H1 (cell line): ENCODE data around the gene SV2B. TPM values are rescaled to one million over a fixed set of nuclear protein-coding genes. Genes with fewer than 3 reads are reported as not detected.

Source experiments
- CTCF ChIA-PET: fragments of 300-600 bp; sonication (Branson Sonifier 250); formaldehyde crosslinking; loops from one replicate; lab custom pipeline; 2021; ENCODE audit not compliant: partially characterized antibody; lab: Charles Lee
- POLR2A ChIA-PET: fragments of 300-600 bp; sonication (Branson Sonifier 250); formaldehyde crosslinking; loops from one replicate; lab custom pipeline; 2021; ENCODE audit warnings: inconsistent platforms; ENCODE audit not compliant: partially characterized antibody; lab: Charles Lee
- DNase-seq, 2 experiments: peaks; one replicate each; pipeline versions ENCODE4 v3.0.0 to v3.0.0-alpha.2; 2010 to 2022; ENCODE audit warnings: low spot score in 2 of 2, low read depth in 1 of 2, mixed read lengths in 1 of 2
- FAIRE-seq: peaks from 2 replicates; lab custom pipeline; 2011; peaks lifted over from hg19 to GRCh38; lab: Jason Lieb, UNC
- H2AFZ ChIP-seq: 2 replicates; pipeline ENCODE4 v1.8.1; 2012; ENCODE audit warnings: low read length, inconsistent platforms
- H2AK5ac ChIP-seq: 2 replicates; pipeline ENCODE4 v1.6.1; 2013; ENCODE audit warnings: low read depth, low read length
- H2BK120ac ChIP-seq: replicated peaks from 2 replicates; pipeline ENCODE3; 2013; ENCODE audit warnings: low read depth, low read length, inconsistent platforms
- H2BK12ac ChIP-seq: 2 replicates; pipeline ENCODE4 v1.6.1; 2013; ENCODE audit warnings: low read depth, low read length
- H2BK15ac ChIP-seq: 2 replicates; pipeline ENCODE4 v1.6.1; 2013; ENCODE audit warnings: low read length
- H2BK20ac ChIP-seq: 2 replicates; pipeline ENCODE4 v1.6.1; 2013; ENCODE audit warnings: low read length
- H2BK5ac ChIP-seq: 2 replicates; pipeline ENCODE4 v1.6.1; 2013; ENCODE audit warnings: low read depth, low read length
- H3K14ac ChIP-seq: 2 replicates; pipeline ENCODE4 v1.6.1; 2013; ENCODE audit warnings: inconsistent platforms; ENCODE audit not compliant: insufficient read length
- H3K18ac ChIP-seq: 2 replicates; pipeline ENCODE4 v1.6.1; 2013; ENCODE audit warnings: low read length; ENCODE audit errors: extremely low read depth
- H3K23ac ChIP-seq: 2 replicates; pipeline ENCODE4 v1.6.1; 2013; ENCODE audit warnings: inconsistent platforms; ENCODE audit not compliant: insufficient read length
- H3K23me2 ChIP-seq: 2 replicates; pipeline ENCODE4 v1.6.1; 2013; ENCODE audit warnings: low read depth, low read length
- H3K27ac ChIP-seq: 2 replicates; pipeline ENCODE4 v1.6.1; 2011; ENCODE audit warnings: low read depth, low read length, inconsistent platforms
- H3K27me3 ChIP-seq, 4 experiments: replicated peaks in 1 of 4; 1 replicate in 1 of 4; 2 replicates in 3 of 4; pipeline versions ENCODE4 v1.6.1 to v1.8.1; 2011 to 2013; ENCODE audit warnings: low read length in 3 of 4, mild to moderate bottlenecking in 3 of 4, inconsistent platforms in 2 of 4, mixed read lengths in 2 of 4, moderate library complexity in 1 of 4; ENCODE audit not compliant: control insufficient read depth in 3 of 4, insufficient read depth in 3 of 4; ENCODE audit errors: extremely low read depth in 1 of 4
- H3K36me3 ChIP-seq, 4 experiments: 2 replicates each; pipeline versions ENCODE4 v1.6.1 to v1.8.1; 2011 to 2013; ENCODE audit warnings: mild to moderate bottlenecking in 4 of 4, low read length in 3 of 4, moderate library complexity in 2 of 4, control low read depth in 1 of 4, inconsistent platforms in 1 of 4; ENCODE audit not compliant: insufficient read depth in 4 of 4, control insufficient read depth in 2 of 4
- H3K4ac ChIP-seq: replicated peaks from 2 replicates; pipeline ENCODE3; 2013; ENCODE audit warnings: low read length, low read depth, mixed read lengths, inconsistent platforms; ENCODE audit not compliant: insufficient read length
- H3K4me1 ChIP-seq, 4 experiments: replicated peaks in 1 of 4; 1 replicate in 1 of 4; 2 replicates in 3 of 4; pipeline versions ENCODE4 v1.6.1 to v1.8.1; 2011 to 2013; ENCODE audit warnings: low read length in 3 of 4, inconsistent platforms in 2 of 4, mixed read lengths in 1 of 4; ENCODE audit not compliant: insufficient read depth in 4 of 4, control insufficient read depth in 3 of 4
- H3K4me2 ChIP-seq, 2 experiments: 2 replicates each; pipeline versions ENCODE4 v1.6.1 to v1.8.1; 2011 to 2013; ENCODE audit warnings: low read depth in 2 of 2, low read length in 2 of 2, control low read depth in 1 of 2, inconsistent platforms in 1 of 2, mild to moderate bottlenecking in 1 of 2; ENCODE audit not compliant: insufficient read depth in 1 of 2
- H3K4me3 ChIP-seq, 4 experiments: fragments of 200-600, 300-600 bp in 1 of 4; sonication (generic), shearing (Covaris generic), sonication (Bioruptor Twin) in 1 of 4; 2 replicates each; pipeline versions ENCODE4 v1.5.1 to v1.8.1; 2011 to 2016; ENCODE audit warnings: low read length in 4 of 4, low read depth in 3 of 4, control low read depth in 2 of 4, inconsistent platforms in 2 of 4, mild to moderate bottlenecking in 2 of 4, mixed read lengths in 1 of 4, moderate library complexity in 1 of 4; ENCODE audit not compliant: insufficient read depth in 2 of 4; ENCODE audit errors: extremely low read depth in 1 of 4
- H3K56ac ChIP-seq: replicated peaks from 2 replicates; pipeline ENCODE3; 2013; ENCODE audit warnings: low read depth, mild to moderate bottlenecking, mixed read lengths, low read length, inconsistent platforms; ENCODE audit not compliant: insufficient read length
- H3K79me1 ChIP-seq: 2 replicates; pipeline ENCODE4 v1.6.1; 2013; ENCODE audit warnings: low read depth, low read length, control low read depth
- H3K79me2 ChIP-seq, 2 experiments: 2 replicates each; pipeline versions ENCODE4 v1.6.1 to v1.8.1; 2012 to 2013; ENCODE audit warnings: low read length in 2 of 2, mild to moderate bottlenecking in 2 of 2, inconsistent platforms in 1 of 2; ENCODE audit not compliant: insufficient read depth in 2 of 2, control insufficient read depth in 1 of 2
- H3K9ac ChIP-seq, 4 experiments: replicated peaks in 1 of 4; 1 replicate in 1 of 4; 2 replicates in 3 of 4; pipeline versions ENCODE4 v1.6.1 to v1.8.1; 2011 to 2013; ENCODE audit warnings: low read depth in 3 of 4, low read length in 3 of 4, control low read depth in 2 of 4, mild to moderate bottlenecking in 2 of 4, moderate library complexity in 2 of 4, inconsistent platforms in 1 of 4; ENCODE audit errors: extremely low read depth in 1 of 4
- H3K9me3 ChIP-seq, 2 experiments: 2 replicates each; pipeline versions ENCODE4 v1.6.1 to v1.8.1; 2012 to 2013; ENCODE audit warnings: mild to moderate bottlenecking in 2 of 2, moderate library complexity in 2 of 2, control low read depth in 1 of 2, inconsistent platforms in 1 of 2, low read depth in 1 of 2, low read length in 1 of 2, mixed read lengths in 1 of 2; ENCODE audit not compliant: insufficient read depth in 2 of 2
- H4K20me1 ChIP-seq, 2 experiments: replicated peaks in 1 of 2; 2 replicates each; pipeline versions ENCODE3 to v1.8.1; 2011 to 2013; ENCODE audit warnings: inconsistent platforms in 2 of 2, low read length in 2 of 2, mild to moderate bottlenecking in 1 of 2; ENCODE audit not compliant: insufficient read depth in 2 of 2, control insufficient read depth in 1 of 2
- H4K5ac ChIP-seq: 2 replicates; pipeline ENCODE4 v1.6.1; 2013; ENCODE audit warnings: low read length, low read depth, mixed read lengths, inconsistent platforms; ENCODE audit not compliant: insufficient read length
- H4K8ac ChIP-seq: 2 replicates; pipeline ENCODE4 v1.8.0; 2013; ENCODE audit warnings: mild to moderate bottlenecking, moderate library complexity, low read length, inconsistent platforms; ENCODE audit not compliant: insufficient read depth; ENCODE audit errors: extremely low read depth
- H4K91ac ChIP-seq: replicated peaks from 2 replicates; pipeline ENCODE3; 2013; ENCODE audit warnings: low read length, mixed read lengths, inconsistent platforms; ENCODE audit not compliant: insufficient read length
- HDAC6 ChIP-seq: IDR thresholded peaks from one replicate; pipeline ENCODE4 v1.7.1; 2012; ENCODE audit warnings: low read depth, mild to moderate bottlenecking, inconsistent platforms, low read length, moderate library complexity
- JUN ChIP-seq: IDR thresholded peaks from 2 replicates; pipeline ENCODE4 v1.6.1; 2011; ENCODE audit warnings: low read depth, mild to moderate bottlenecking, improper control_type of control experiment, low read length
- TAF1 ChIP-seq: IDR thresholded peaks from 2 replicates; pipeline ENCODE4 v1.6.1; 2011; ENCODE audit warnings: mild to moderate bottlenecking, low read depth, low read length
- WGBS, 2 experiments: shearing (Covaris generic) in 1 of 2; methylation state at CpG; one replicate each; pipeline versions ENCODE4 v1.1.6 to v1.1.7; 2013 to 2015; ENCODE audit warnings: low lambda C conversion rate in 2 of 2, mixed read lengths in 2 of 2, inconsistent platforms in 1 of 2, low coverage in 1 of 2, missing lambda C conversion rate in 1 of 2; ENCODE audit not compliant: insufficient replicate concordance in 2 of 2, insufficient coverage in 1 of 2, insufficient read length in 1 of 2; ENCODE audit errors: extremely low coverage in 1 of 2, missing lambda C conversion rate in 1 of 2; 5-methylcytosine and 5-hydroxymethylcytosine counted together
- polyA plus RNA-seq, 7 experiments: library from polyadenylated mRNA; depleted of rRNA in 3 of 7; stranded (reverse) in 5 of 7; unstranded in 2 of 7; fragments of >200 nt in 5 of 7; fragments of 200-250 nt in 2 of 7; gene quantifications; 1 replicate in 5 of 7; 2 replicates in 1 of 7; 4 replicates in 1 of 7; pipeline versions ENCODE4 v1.2.1 to v1.2.3, GENCODE V29; 2011 to 2013; ENCODE audit warnings: missing spikeins in 2 of 7, mixed read lengths in 2 of 7
- total RNA-seq: library from RNA; stranded (reverse); fragmentation: NEBNext Ultra II Directional; extraction: Animal tissue kit (Norgen Biotek cat#: 25700); gene quantifications from 2 replicates; pipeline ENCODE4 v1.2.1, GENCODE V29; 2021

SV2B gene
- total and polyA plus RNA-seq, 2 of the 8 experiments (the other 6 are each of a cell fraction or from before 2014, with no cell fraction given): 0.09 to 0.20 TPM

GRCh38 chr15:91235376-91235775 lies 135.3 kb downstream of the SV2B start:
- H3K79me2 ChIP-seq: no peaks in the 10 kb centered on the region
- H2BK12ac ChIP-seq: no peak overlapping the region
- H3K4me2 ChIP-seq: no peak overlapping the region
- no peak overlapping the region for H3K18ac ChIP-seq
- no peak overlapping the region for H2AK5ac ChIP-seq
- H4K20me1 ChIP-seq: no peaks in the 10 kb centered on the region
- TF ChIP-seq JUN (no peak), HDAC6 (no peak), TAF1 (no peak)
- H3K4ac ChIP-seq: no peak overlapping the region
- no peak overlapping the region for H4K8ac ChIP-seq
- H3K4me1 ChIP-seq: no peaks in the 10 kb centered on the region
- H3K4me3 ChIP-seq: no peak overlapping the region
- no peak overlapping the region for H3K23ac ChIP-seq
- no peak overlapping the region for H3K14ac ChIP-seq
- DNase-seq (no peak), FAIRE-seq (no peak)
- no peaks in the 10 kb centered on the region for H3K27me3 ChIP-seq
- H3K79me1 ChIP-seq: no peaks in the 10 kb centered on the region
- H3K56ac ChIP-seq: no peak overlapping the region
- no peak overlapping the region for H2AFZ ChIP-seq
- no peaks in the 10 kb centered on the region for H3K9me3 ChIP-seq
- H4K5ac ChIP-seq: no peak overlapping the region
- WGBS, 2 experiments: 89% methylated on average over 3 of the region's 3 CpGs; no CpG with 5 or more reads in 1 of the 2 experiments
- ChIA-PET CTCF (interaction anchor here (0.7 to 6.4 kb wide), 22 partner anchors 8 to 280 kb away, joined by 3 to 43 read pairs (median 3); partner anchors contain the start of gene RCCD1), POLR2A (no interaction called here)
- H3K9ac ChIP-seq: no peak overlapping the region
- H2BK15ac ChIP-seq: no peak overlapping the region
- H3K36me3 ChIP-seq: no peaks in the 10 kb centered on the region
- no peak overlapping the region for H2BK20ac ChIP-seq
- H2BK5ac ChIP-seq: no peak overlapping the region
- H4K91ac ChIP-seq: no peak overlapping the region
- no peak overlapping the region for H3K27ac ChIP-seq
- no peaks in the 10 kb centered on the region for H3K23me2 ChIP-seq
- no peak overlapping the region for H2BK120ac ChIP-seq
